ENCODE data around the gene GUSB.

Gene GUSB

GRCh38 chr7:65926588-65926987 is 55.4 kb downstream of the GUSB start:
- DNase-seq: no peak

GRCh38 chr7:65925040-65925439 is 57.0 kb downstream of the GUSB start:
- DNase-seq: no peak

- no peak for DNase-seq
Observed at GRCh38 chr7:65924193-65924592, 57.8 kb downstream of the GUSB start.

GRCh38 chr7:65923316-65923715 is 58.7 kb downstream of the GUSB start:
- DNase-seq: no peak

GRCh38 chr7:65915921-65916657 is 65.9 kb downstream of the GUSB start:
- DNase-seq: no peak

- no peak for DNase-seq
Observed at GRCh38 chr7:65912237-65912636, 69.8 kb downstream of the GUSB start.

Data from activated effector memory CD4-positive, alpha-beta T cell treated with Interleukin-2 at 50 U/mL for 16 hours (primary cell).